ENCODE data around the gene TMEM151A. TPM values are rescaled to one million over a fixed set of nuclear protein-coding genes. Genes with fewer than 3 reads are reported as not detected.

The TMEM151A gene
- total RNA-seq, 1 donor from 2014 or later, result 0.14 TPM

DNA sequence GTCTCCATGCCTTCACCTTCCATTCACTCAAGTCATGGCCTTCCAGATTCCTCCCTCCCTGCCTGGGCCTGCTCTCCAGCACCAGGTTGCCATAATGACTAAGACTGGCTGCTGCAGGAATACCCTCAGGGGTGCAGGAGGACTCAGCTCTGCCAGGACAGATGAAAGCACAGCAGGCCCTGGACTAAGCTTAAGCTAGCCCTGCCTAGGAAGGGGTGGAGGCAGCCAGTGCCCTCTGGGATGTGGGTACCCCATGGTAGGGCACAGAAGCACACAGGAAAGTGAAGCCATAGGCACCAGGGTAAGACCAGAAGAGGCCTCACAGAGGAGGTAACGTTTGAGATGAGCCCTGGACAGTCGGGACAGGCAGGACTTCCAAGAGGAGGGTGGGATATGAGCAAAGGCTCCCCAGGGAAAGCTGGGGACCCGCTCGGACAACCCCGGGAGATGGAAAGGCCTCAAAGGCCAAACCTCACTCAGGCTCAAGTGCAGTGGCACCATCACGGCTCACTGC, 47.5 kb downstream of the TMEM151A start:
- intact Hi-C loops (cut with DNase I), result loop anchor here (5.0 kb wide), 1 partner anchor 117 kb away; no protein-coding TSS in a partner anchor
- DNase-seq (ENCODE audit: missing footprints), result peak; percentile 60
- no peak for ATAC-seq

- intact Hi-C loops (cut with DNase I), result loop anchor here (5.0 kb wide), 1 partner anchor 118 kb away; no protein-coding TSS in a partner anchor
- DNase-seq (ENCODE audit: missing footprints) (peak; percentile 57), ATAC-seq (no peak)
These were observed 48.2 kb downstream of the TMEM151A start for GRCh38 chr11:66339686-66340483.

DNA sequence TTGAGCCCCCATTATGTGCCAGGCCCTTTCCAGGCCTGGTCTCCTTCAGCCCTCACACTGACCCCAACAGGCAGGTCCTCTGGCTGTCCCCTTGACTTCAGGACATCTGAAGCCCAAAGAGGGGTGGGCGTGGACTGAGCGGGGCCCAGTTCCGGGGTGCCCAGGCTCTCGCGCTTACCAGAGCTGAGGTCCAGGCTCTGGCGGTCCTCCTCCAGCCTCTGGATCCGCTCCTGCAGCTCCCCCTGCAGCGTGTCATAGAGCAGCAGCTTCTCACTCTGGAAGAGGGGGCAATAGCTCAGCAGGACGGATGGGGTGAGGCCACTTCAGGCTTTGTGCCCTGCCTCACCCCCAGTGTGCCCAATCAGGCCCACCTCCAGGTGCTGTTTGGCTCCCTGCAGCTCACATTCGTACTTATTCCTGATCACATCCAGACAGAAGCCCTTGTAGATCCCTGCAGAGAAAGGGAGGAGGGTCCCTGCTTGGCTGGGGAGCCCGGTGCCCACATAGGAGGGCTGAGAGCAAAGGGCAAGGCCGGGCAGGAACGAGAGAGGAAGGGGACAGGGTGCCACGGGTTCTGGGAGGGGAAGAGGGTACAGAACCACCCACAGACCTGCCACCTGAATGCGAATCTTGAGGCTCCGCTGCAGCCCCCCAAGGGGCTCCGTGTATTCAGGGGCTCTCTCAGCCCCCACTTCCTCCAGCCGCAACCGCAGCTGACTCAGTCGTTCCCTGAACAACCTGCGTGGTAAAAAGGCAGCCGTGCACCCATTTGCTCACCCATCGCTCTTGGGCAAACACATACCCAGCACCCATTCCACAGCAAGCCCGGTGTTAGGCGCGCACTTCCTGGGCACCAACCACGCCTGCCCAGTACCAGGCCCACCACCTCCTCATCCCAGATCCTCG, 49.2 kb downstream of the TMEM151A start:
- ATAC-seq (no peak), DNase-seq (ENCODE audit: missing footprints) (peak; percentile 25)
- intact Hi-C loops (cut with DNase I), result no loop called here

GRCh38 chr11:66341502-66342126, 49.9 kb downstream of the TMEM151A start:
- ATAC-seq, result no peak
- peak; percentile 60 for DNase-seq (ENCODE audit: missing footprints)
- intact Hi-C loops (cut with DNase I), result no loop called here

GRCh38 chr11:66343176-66343575, 51.5 kb downstream of the TMEM151A start:
- no peak for ATAC-seq
- intact Hi-C loops (cut with DNase I), result no loop called here
- peak; percentile 16 for DNase-seq (ENCODE audit: missing footprints)

DNA sequence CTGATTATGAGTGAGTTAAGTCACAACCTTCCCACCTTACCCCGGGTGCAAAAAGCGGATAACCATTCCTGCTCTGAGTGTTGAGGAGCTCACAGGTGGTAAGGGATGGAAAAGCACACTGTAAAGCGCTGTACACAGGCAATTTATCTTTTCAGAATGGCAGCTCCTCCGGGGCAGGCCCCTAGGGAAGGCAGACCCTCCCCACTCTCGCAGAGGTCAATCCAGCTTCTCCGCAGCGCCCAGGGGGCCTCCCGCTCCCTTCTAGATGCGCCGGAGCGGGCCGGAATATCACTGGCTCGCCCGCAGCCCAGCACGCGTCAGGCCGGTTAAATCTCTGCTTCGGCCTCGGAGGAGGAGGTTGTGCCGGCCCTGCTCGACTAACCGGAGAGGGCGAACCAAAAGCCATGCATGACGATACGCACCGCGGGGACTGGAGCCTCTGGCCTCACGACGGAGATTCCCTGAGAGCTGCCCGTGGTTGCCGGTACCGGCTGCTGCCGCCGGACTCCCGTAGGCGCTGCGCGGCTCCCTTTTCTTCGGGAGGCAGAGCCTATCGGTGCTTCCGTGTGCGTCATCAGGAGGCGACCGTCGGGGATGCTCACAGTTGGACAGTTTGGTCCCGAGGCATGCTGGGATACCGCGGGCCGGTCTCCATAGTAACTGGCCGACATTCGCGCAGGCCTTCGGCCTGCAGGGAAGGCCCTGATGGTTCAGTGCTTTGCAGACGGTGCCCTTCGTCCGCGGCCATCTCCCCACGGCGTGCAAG, 53.0 kb downstream of the TMEM151A start, which contains the start of gene BRMS1:
BRMS1 (minus strand) TSS at position 555 of the 766 bp plus-strand sequence. CDS start 2,870 bp downstream, outside the sequence.
- peak; percentile 100 for DNase-seq (ENCODE audit: missing footprints)
- intact Hi-C loops (cut with DNase I), result loop anchor here (5.0 kb wide), 2 partner anchors 32 to 43 kb away; no protein-coding TSS in a partner anchor
- ATAC-seq, result peak; percentile 89

DNA sequence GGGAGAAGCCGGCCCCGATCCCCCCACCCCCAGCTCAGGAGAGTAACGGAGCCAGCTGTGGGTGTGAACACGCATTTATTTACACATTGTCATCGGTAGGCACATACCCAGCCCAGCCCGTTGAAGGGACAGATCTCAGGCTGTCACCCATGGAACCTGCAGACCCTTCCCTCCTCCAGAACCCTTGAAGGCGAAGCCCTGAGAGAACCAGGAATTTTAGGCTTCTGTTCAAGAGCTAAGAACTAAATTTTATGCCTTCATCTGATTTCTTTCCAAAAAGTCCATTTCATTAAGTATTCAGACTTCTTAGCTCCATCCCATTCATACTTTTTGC, 53.6 kb downstream of the TMEM151A start:
- intact Hi-C loops (cut with DNase I), result loop anchor here (5.0 kb wide), 2 partner anchors 33 to 42 kb away; no protein-coding TSS in a partner anchor
- DNase-seq (ENCODE audit: missing footprints) (no peak), ATAC-seq (no peak)

Other genes starting within 250 kb of the TMEM151A start
- 1.5 TPM for gene GAL3ST3, start 242.7 kb upstream of the TMEM151A start, total RNA-seq
- gene SF3B2, start 239.5 kb upstream of the TMEM151A start, total RNA-seq, result 71.8 TPM
- 50.7 TPM for gene PACS1, start 221.6 kb upstream of the TMEM151A start, total RNA-seq
- 35.3 TPM for gene KLC2, start 34.2 kb upstream of the TMEM151A start, total RNA-seq
- 125 TPM for gene RAB1B, start 23.3 kb upstream of the TMEM151A start, total RNA-seq
- not detected for gene CNIH2, start 13.7 kb upstream of the TMEM151A start, total RNA-seq
- gene YIF1A, start 2.8 kb upstream of the TMEM151A start, total RNA-seq, result 48.7 TPM
- gene CD248, start 25.1 kb downstream of the TMEM151A start, total RNA-seq, result 26.7 TPM
- gene RIN1, start 44.5 kb downstream of the TMEM151A start, total RNA-seq, result 1.6 TPM
- 14.6 TPM for gene BRMS1, start 53.2 kb downstream of the TMEM151A start, total RNA-seq
- gene B4GAT1, start 55.7 kb downstream of the TMEM151A start, total RNA-seq, result 49.0 TPM
- 16.8 TPM for gene SLC29A2, start 79.9 kb downstream of the TMEM151A start, total RNA-seq
- gene NPAS4, start 129.1 kb downstream of the TMEM151A start, total RNA-seq, result not detected
- gene MRPL11, start 147.0 kb downstream of the TMEM151A start, total RNA-seq, result 58.7 TPM
- 8.4 TPM for gene PELI3, start 175.0 kb downstream of the TMEM151A start, total RNA-seq
- gene DPP3, start 188.5 kb downstream of the TMEM151A start, total RNA-seq, result 15.8 TPM
- 20.9 TPM for gene BBS1, start 218.7 kb downstream of the TMEM151A start, total RNA-seq